NCI-H526 treated with DMSO at 0.1 percent for 48 hours (cell line): ENCODE measurements around the gene MARK3.
A peak's percentile ranks its signal among the peaks of the same experiment; 100 is the strongest.

Experiments used
- DNase-seq: peaks from one replicate; lab custom pipeline; 2025; lab: John Stamatoyannopoulos, UW

The MARK3 gene

DNA sequence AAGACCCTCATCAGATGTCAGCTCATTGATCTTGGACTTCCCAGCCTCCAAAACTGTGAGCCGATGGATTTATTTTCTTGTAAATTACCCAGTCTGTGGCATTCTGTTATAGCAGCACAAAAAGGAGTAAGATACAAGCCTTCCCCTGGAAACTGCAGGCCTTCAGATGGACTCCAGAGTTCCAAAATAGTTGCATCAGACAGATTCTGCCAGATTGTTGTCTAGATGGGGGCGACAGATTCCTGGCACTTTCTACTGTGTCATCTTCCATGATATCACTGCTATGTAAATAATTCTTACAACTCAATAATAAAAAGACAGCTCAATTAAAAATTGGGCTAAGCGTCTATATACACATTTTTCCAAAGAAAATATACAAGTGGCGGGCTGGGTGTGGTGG is 17.2 kb upstream of the MARK3 start:
- DNase-seq = no peak

- no peak for DNase-seq
These were observed 15.1 kb upstream of the MARK3 start for GRCh38 chr14:103370087-103370486.

GRCh38 chr14:103372017-103372416 is 13.2 kb upstream of the MARK3 start:
- DNase-seq = no peak

- DNase-seq = no peak
These were observed 12.5 kb upstream of the MARK3 start for GRCh38 chr14:103372552-103373304.

GRCh38 chr14:103374121-103374520 is 11.1 kb upstream of the MARK3 start:
- DNase-seq = no peak

- DNase-seq = no peak
These were observed 7.6 kb upstream of the MARK3 start for GRCh38 chr14:103377522-103378037.

GRCh38 chr14:103378038-103378854 is 7.0 kb upstream of the MARK3 start:
- no peak for DNase-seq

DNA sequence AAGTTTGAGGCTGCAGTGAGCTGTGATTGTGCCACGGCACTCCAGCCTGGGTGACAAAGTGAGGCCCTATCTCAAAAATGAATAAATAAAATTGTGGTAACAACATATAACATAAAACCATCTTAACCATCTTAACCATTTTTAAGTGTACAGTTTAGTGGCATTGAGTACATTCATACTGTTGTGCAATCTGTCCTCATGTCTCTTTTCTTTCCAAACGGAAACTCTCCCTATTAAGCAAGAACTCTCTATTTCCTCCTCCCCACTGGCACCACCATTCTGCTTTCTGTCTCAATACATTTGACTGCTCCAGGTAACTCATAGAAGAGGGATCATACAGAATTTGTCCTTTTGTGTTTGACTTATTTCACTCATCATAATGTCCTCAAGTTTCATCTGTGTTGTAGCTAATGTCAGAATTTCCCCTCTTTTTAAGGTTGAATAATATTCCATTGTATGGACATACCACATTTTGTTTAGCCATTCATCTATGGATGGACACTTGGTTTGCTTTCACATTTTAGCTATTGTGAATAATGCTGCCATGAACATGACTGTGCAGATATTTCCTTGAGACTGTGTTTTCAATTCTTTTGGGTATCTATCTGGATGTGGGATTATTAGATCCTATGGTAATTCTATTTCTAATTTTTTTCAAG is 4.4 kb upstream of the MARK3 start:
- DNase-seq = no peak

GRCh38 chr14:103382376-103382775 is 2.8 kb upstream of the MARK3 start:
- DNase-seq = no peak

DNA sequence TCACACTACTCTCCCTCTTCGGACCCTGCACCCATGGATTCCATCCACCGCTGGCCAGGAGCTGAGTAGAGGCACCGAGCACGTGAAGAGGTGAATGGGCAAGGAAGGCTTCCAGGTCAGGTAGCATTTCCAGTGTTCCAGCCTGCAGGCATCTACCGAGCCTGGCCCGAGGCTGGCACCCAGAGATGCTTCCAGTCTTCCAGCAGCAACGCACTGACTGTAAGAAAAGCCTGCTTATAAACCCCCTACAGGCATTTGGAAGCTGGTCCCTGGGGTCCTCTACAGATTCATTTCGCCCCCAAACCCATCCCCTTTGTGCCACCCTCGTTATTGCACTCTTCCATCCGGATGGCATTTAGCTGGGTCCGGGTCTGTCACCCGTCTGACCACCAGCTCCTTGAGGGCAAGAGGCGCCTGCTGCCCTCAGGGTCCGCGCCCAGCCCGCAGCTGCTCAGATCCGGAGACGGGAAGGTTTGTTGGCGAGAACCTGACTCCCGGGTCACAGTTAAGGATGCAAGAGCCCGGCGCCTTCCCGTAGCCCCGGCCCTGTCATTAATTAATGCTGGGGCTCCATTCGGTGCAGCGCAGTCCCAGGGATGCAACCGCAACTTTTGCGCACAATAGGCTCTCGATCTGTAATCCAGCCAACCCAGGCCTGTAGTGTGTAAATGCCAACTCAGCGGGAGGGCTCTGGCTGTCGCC is 614 bp upstream of the MARK3 start:
- DNase-seq = no peak

DNA sequence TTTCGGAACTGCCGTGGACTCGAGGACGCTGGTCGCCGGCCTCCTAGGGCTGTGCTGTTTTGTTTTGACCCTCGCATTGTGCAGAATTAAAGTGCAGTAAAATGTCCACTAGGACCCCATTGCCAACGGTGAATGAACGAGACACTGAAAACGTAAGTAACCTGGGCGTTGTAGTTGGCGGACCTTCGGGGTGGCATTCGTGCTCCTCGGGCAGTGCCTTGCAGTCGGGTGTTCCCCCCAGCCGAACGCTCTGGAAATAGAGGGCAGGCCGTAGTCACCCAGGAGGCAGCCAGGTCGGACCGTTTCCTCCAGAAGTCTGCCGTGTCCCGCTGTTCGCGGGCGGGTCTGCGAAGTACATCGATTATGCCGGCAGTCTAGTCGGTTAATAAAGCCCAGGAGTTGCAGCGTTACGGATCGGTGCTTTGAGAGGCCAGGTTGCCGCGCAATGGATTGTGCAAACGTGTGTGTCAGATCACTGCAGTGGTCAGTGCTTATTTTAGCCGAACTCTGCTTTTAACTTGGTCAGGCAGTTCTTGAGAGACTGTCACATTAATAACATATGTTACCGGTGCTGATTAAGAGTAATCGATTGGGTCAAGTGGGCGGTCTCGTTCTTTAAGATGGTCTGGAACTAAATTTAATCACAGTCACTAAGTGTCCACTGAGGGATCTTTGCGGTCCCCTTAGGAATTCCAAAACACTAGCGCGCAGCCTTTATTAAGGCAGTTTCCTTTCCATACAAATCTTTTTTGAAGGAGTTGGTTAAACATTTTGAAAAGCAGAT is 906 bp downstream of the MARK3 start:
- peak; percentile 33 for DNase-seq

DNA sequence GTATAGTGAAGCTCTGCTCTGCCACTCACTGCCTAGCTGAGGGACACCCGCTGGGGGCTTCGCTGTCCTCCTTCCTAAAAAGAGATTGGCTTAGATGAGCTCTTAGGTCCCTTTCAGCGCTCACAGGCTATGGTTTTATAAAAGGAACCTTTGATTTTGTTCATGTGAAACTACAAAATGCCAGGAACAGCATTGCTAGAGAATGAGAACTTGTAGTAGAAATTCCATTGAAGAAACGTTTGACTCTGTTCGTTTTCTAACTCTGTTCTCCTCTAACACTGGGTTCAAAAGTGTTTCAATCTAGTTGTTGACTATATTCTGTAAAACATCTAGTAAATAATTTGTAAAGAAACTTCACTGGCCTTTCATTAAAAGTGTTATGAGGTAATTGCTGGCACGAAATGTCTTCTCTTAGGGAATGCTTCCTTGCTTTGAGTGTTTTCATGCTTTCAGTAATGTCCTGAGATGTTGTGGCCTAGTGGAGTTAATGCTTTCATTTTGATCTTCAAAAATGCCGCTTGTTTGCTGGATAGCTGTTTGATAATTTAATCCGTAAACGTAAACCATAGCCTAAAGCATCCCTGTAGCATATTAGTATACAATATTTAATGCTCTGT is 1.6 kb downstream of the MARK3 start:
- no peak for DNase-seq

DNA sequence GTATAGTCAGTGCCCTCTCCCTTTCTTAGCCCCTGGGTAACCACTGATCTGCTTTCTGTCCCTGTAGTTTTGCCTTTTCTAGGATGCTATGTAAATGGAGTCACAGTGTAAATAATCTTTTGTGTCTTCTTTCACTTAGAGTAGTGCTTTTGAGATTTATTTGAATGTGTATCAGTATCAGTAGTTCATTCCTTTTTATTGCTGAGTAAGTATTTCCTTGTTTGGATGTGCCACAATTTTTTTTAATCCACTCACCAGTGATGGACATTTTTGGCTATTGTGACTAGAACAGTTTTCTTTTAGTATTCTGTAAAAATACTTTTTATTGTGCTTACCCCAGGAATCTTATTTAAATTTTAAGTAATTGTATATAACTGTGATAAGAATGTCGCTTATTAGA is 3.4 kb downstream of the MARK3 start:
- DNase-seq = no peak

GRCh38 chr14:103390605-103391004 is 5.4 kb downstream of the MARK3 start:
- no peak for DNase-seq

DNA sequence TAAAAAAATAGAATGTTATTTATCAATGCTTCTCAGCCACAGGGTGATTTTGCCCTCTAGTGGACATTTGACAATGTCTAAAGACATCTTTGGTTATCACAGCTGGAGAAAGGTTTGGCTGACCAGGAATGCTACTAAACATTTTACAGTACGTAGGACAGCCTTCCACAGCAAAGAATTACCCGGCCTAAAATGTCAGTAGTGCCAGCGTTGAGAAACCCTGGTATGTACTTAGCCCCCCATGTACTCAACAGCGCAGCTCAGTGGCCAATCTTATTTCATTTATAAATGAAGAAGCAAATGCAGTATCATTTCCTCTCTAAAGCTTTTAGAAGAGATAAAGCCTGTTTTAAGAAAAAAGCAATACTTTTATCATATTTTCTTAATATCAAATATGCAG is 5.8 kb downstream of the MARK3 start:
- peak; percentile 65 for DNase-seq

- DNase-seq = no peak
These were observed 6.9 kb downstream of the MARK3 start for GRCh38 chr14:103392106-103392505.

GRCh38 chr14:103392572-103392971 is 7.4 kb downstream of the MARK3 start:
- DNase-seq = no peak

DNA sequence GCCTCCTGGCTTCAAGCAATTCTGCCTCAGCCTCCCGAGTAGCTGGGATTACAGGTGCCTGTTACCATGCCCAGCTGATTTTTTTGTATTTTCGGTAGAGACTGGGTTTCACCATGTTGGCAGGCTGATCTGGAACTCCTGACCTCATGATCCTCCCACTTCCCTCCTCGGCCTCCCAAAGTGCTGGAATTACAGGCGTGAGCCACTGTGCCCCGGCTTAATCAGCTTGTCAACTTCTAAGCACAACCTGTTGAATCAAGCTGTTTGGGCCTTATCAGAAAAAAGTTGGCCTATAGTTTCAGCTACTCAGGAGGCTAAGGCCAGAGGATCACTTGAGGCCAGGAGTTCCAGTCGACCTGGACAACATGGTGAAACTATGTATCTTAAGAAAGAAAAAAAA is 7.9 kb downstream of the MARK3 start:
- DNase-seq = no peak

- no peak for DNase-seq
These were observed 8.7 kb downstream of the MARK3 start for GRCh38 chr14:103393676-103394626.

DNA sequence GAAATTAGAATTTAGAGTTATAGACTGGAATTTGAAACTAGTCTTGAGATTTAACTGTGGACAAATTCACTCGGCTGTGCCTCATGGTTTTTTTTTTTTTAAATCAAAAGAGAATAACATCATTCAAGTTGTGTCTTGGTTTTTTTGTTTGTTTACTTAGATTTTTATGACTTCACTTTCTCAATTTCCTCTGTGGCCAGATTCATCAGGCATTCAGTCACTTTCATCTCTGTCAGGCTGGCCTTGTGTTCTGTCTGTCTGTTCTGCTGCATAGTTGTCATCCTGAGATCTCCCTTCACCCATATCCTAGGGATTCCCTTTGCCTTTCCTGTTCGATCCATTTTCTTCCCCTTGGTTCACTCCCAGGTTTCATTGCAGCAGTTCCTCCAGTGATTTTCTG is 10.0 kb downstream of the MARK3 start:
- no peak for DNase-seq
